ENCODE results near the gene IRF1.
A peak's percentile ranks its signal among the peaks of the same experiment; 100 is the strongest.
"Not testable (repeated sequence)": the region's sequence is repeated elsewhere in the genome, so short reads cannot be mapped to it uniquely, and the experiment has no call there.

IRF1 gene

GRCh38 chr5:132490484-132491367, at the start of gene IRF1:
Gene IRF1, minus strand, starts transcription at chr5:132490773. Its CDS starts 1,295 bp downstream, at chr5:132489478.
- peak; percentile 98 for DNase-seq

GRCh38 chr5:132540149-132540548, 49.6 kb upstream of the IRF1 start:
- no peak for DNase-seq

GRCh38 chr5:132539716-132540115, 49.1 kb upstream of the IRF1 start:
- DNase-seq, result no peak

DNA sequence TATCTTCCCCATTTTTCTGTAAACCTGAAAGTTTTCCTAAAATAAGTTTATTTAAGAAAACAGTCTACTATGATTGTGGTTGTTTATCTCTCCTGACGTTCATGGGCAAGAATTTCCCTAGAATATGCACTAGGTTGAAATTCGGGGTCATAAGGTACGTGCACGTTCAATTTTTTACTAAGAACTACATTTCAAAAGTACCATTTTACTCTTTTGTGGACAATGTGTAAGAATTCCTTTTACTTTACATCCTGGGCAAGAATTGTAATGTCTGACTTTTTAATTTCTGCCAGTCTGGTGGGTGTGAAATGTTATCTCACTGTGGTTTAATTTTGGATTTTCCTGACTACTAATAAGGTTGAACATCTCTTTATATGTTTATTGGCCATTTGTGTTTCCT, 40.4 kb upstream of the IRF1 start:
- no peak for DNase-seq

GRCh38 chr5:132528866-132529634, 38.5 kb upstream of the IRF1 start:
- no peak for DNase-seq

DNA sequence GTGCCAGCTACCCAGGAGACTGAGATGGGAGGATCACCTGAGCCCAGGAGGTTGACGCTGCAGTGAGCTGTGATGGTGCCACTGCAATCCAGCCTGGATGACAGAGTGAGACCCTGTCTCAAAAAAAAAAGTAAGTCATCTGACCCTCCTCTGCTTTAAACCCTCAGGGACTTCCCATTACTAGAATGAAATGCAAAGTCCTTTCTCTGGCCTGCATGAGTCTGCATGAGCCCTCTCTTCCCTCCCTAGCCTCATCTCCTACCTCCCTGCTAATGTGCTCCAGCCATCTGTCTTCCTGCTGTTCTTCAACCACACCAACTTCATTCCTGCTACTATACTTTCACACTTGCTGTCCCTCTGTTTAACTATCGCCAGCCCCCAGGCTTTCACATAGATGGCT, 37.4 kb upstream of the IRF1 start:
- no peak for DNase-seq

- DNase-seq, result no peak
Observed at GRCh38 chr5:132526974-132527564, 36.5 kb upstream of the IRF1 start.

GRCh38 chr5:132526290-132526973, 35.9 kb upstream of the IRF1 start:
- peak; percentile 49 for DNase-seq

- no peak for DNase-seq
Observed at GRCh38 chr5:132525299-132525724, 34.7 kb upstream of the IRF1 start.

- not testable (repeated sequence) for DNase-seq
Observed at GRCh38 chr5:132524877-132525276, 34.3 kb upstream of the IRF1 start.

GRCh38 chr5:132522067-132522466, 31.5 kb upstream of the IRF1 start:
- not testable (repeated sequence) for DNase-seq

DNA sequence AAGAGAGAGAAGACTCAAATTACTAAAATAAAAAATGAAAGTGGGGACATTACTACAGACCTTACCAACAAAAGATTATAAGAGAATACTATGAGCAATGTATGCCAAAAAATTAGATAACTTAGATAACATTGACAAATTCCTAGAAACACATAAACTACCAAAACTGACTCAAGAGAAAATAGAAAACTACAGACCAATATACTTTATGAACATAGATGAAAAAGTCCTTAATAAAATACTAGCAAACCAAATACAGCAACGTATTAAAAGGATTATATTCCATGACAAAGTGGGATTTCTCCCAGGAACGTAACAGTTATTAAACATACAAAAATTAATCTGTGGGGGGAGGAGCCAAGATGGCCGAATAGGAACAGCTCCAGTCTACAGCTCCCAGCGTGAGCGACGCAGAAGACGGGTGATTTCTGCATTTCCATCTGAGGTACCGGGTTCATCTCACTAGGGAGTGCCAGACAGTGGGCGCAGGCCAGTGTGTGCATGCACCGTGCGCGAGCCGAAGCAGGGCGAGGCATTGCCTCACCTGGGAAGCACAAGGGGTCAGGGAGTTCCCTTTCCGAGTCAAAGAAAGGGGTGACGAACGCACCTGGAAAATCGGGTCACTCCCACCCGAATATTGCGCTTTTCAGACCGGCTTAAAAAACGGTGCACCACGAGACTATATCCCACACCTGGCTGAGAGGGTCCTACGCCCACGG, 23.2 kb upstream of the IRF1 start:
- DNase-seq, result not testable (repeated sequence)

- no peak for DNase-seq
Observed at GRCh38 chr5:132510076-132510475, 19.5 kb upstream of the IRF1 start.

GRCh38 chr5:132506094-132506692, 15.6 kb upstream of the IRF1 start:
- no peak for DNase-seq

- DNase-seq, result no peak
Observed at GRCh38 chr5:132505641-132506040, 15.1 kb upstream of the IRF1 start.

DNA sequence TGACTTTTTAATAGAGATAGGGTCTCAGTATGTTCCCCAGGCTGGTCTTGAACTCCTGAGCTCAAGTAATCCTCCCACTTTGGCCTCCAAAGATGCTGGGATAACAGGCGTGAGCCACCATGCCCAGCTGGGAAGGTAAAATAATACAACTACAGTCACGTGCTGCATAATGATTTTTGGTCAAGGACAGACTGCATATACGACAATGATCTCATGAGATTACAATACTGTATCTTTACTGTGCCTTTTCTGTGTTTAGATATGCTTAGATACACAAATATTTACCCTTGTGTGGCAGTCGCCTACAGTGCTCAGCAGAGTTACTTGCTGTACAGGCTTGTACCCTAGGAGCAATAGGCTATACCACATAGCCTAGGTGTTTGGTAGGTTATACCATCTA, 14.2 kb upstream of the IRF1 start:
- no peak for DNase-seq

DNA sequence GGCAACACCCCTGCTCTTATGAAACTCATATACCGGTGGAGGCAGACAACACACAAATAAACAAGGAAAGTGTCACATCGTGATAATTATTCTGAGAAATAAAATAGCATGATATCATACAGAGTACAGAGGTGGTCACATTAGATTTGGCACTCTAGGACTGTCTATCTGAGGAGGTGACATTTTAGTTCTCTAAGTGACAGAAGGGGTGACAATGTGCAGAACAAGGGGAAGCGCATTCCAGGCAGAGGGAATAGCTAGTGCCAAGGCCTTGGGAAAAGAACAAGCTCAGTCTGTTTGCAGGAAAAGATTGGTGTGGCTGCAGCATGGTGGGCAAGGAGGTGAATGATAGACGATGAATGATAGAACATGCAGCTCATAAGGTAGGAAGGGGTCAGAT, 12.7 kb upstream of the IRF1 start:
- DNase-seq, result no peak

GRCh38 chr5:132501961-132502931, 11.7 kb upstream of the IRF1 start:
- DNase-seq, result no peak

GRCh38 chr5:132501629-132501956, 11.0 kb upstream of the IRF1 start:
- no peak for DNase-seq

DNA sequence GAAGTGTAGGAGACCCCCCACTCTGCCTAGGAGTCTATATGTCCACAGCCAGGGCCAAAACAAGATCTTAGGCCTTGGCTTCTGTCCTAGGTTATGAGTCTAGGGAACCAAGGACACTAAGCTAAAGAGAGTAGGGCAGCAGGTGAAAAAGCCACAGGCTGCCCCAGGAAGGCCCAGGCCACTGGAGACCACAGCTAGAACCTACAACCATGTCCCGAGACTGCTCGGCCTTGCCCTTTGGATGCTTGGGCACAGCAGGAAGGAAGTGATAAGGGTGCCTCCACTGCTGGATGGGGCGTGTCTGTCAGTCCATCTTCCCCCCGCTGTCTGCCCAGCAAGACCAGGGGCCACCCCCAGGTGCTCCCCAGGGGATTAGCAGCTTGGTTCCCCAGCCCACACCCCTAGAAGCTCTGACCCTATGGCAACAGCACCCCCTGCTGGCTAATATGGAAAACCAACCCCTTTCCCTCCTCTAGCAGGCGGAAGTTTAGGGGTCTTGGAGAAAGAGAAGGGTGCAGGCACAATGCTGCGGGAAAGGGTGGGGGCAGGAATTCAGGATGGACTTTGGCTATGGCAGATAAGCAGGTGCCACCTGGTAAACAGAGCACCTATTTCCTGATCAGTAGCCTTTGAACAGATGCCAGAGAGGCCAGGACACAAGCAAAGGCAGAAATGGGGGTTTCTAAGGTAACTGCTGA, 10.5 kb upstream of the IRF1 start:
- DNase-seq, result peak; percentile 83
